Measurements from ENCODE around the gene PTPRB.

Gene PTPRB

DNA sequence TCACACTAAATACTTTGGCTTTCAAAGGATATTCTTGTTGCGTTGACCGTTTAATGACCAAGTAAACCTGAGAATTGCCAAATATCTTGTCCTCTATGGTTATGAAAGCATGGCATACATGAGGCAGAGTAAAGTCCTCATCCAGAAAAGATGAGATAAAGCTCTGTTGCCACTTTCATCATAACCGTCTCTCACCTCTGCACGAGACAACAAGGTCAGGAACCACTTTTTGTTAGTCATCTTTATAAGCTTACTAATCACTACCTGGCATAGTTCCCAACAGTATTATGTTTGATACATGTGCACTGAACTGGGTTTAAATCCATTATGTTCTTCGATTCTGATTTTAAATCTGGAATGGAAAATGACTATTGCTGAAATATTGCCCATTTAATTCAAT is 31.3 kb downstream of the PTPRB start:
- no peak overlapping the region for H3K9ac ChIP-seq
- peaks cover 9% of the 10 kb centered on the region for H3K4me1 ChIP-seq
- no peak overlapping the region for H3K4me2 ChIP-seq
- no peak overlapping the region for H3K4me3 ChIP-seq
- no peak for TF ChIP-seq Cebpa-rat (IDR thresholded peaks at IDR 0.05)
- peaks cover 23% of the 10 kb centered on the region for H3K27me3 ChIP-seq
- no peaks in the 10 kb centered on the region for H4K20me1 ChIP-seq
- no peaks in the 10 kb centered on the region for H3K36me3 ChIP-seq
- H3K27ac ChIP-seq, result no peak overlapping the region
- H3K9me3 ChIP-seq, result no peaks in the 10 kb centered on the region

DNA sequence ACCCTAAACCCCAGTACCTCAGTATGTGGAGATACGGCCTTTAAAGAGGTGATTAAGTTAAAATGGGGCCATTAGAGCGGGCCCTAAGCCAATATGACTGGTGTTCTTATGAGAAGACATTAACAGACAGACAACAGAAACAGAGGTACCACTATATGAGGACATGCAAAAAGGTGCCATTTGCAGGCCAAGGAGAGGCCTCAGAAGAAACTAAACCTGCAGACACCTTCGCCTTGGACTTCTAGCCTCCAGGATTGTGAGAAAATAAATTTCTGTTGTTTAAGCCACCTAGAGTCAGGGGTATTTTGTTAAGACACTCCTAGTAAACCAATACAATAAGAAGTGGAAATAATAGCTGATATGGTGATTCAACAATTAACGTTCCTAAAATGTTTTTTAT is 32.6 kb downstream of the PTPRB start:
- no peaks in the 10 kb centered on the region for H3K36me3 ChIP-seq
- H3K27me3 ChIP-seq, result peaks cover 10% of the 10 kb centered on the region
- H3K4me2 ChIP-seq, result no peak overlapping the region
- peaks cover 9% of the 10 kb centered on the region for H3K4me1 ChIP-seq
- no peak for TF ChIP-seq Cebpa-rat (IDR thresholded peaks at IDR 0.05)
- H4K20me1 ChIP-seq, result no peaks in the 10 kb centered on the region
- no peaks in the 10 kb centered on the region for H3K9me3 ChIP-seq
- no peak overlapping the region for H3K9ac ChIP-seq
- H3K27ac ChIP-seq, result no peak overlapping the region
- H3K4me3 ChIP-seq, result no peak overlapping the region

DNA sequence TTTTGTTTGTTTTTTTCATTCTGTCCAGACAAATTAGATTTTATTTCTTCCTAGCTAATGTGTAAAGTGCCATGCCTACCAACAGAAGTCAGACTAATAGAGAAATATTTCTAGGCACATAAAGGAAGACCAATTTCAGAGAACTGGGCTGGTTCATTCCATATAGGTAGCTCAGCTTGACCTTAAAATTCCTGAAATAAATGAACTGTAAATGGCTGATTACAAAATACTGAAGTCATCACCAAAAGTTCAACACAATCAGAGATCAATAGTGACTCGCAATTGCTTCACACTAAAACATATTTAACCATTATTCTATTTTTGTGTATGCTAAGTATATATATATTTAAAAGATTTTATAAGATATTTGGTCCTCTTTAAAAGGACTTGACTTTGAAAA is 34.2 kb downstream of the PTPRB start:
- no peak overlapping the region for H3K27ac ChIP-seq
- no peaks in the 10 kb centered on the region for H3K9me3 ChIP-seq
- H3K4me3 ChIP-seq, result no peak overlapping the region
- TF ChIP-seq Cebpa-rat (IDR thresholded peaks at IDR 0.05), result no peak
- H3K4me2 ChIP-seq, result no peak overlapping the region
- H4K20me1 ChIP-seq, result no peaks in the 10 kb centered on the region
- H3K36me3 ChIP-seq, result no peaks in the 10 kb centered on the region
- H3K27me3 ChIP-seq, result no peaks in the 10 kb centered on the region
- H3K9ac ChIP-seq, result no peak overlapping the region
- H3K4me1 ChIP-seq, result no peaks in the 10 kb centered on the region

DNA sequence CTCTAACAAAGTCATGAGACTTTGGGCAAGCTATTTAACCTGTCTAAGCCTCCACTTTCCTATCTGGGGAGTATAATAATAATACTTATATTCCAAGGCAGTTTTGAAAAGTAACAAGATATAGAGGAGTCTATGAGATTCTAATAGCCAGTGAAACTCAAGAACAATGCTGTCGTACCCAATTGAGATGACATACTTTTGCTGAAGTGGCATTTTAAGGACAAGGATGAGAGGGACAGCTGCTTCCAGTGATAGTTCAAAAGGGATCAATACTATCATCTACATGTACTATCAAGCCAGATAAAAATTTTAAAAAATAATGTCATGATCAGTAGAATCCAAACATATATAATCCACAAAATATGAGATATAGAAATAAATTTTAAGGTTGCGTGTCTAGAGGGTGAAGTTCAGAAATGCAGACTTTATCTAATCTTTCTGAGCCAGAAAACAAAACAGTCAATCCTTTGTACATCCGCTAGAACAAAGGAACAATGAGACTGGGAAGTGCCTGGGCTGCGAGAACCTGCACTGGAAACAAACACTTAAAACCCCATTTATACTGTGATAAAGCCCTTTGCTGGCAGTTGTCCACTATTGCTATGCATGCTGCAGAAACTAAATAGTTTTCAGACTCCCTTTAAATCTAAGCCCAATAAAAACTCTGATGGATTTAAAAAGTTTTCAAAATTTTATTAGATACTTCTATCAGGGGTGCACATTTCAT is 38.6 kb downstream of the PTPRB start:
- Histone ChIP-seq H3K9me3 (no peaks in the 10 kb centered on the region), H3K27me3 (no peaks in the 10 kb centered on the region), H3K4me3 (no peak overlapping the region), H3K4me1 (no peaks in the 10 kb centered on the region), H3K36me3 (no peaks in the 10 kb centered on the region), H3K9ac (no peak overlapping the region), H3K27ac (no peak overlapping the region), H3K4me2 (no peak overlapping the region), H4K20me1 (no peaks in the 10 kb centered on the region)
- no peak for TF ChIP-seq Cebpa-rat (IDR thresholded peaks at IDR 0.05)

DNA sequence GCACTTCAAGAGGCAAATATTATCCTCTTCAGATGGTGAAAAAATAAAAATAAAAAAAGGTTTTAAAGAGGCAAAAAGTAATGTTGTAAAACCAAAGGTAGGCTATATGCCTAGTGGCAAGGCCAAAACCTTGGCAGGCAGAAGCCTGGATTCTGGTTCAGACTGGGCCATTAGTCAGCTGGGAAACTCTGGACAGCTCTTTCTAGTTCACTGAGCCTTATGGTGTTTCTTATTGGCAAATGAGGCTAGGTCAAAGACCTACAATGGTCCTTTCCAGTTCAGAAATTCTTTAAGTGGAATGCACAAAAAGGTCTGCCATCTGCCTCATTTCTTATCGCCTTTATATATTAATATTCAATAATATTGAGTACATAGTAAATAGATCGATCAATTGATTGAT is 44.6 kb downstream of the PTPRB start:
- Histone ChIP-seq H3K27me3 (no peaks in the 10 kb centered on the region), H3K4me3 (no peak overlapping the region), H3K9ac (no peak overlapping the region), H3K27ac (no peak overlapping the region), H3K4me1 (no peaks in the 10 kb centered on the region), H3K9me3 (no peaks in the 10 kb centered on the region), H3K36me3 (no peaks in the 10 kb centered on the region), H3K4me2 (no peak overlapping the region), H4K20me1 (no peaks in the 10 kb centered on the region)
- no peak for TF ChIP-seq Cebpa-rat (IDR thresholded peaks at IDR 0.05)

DNA sequence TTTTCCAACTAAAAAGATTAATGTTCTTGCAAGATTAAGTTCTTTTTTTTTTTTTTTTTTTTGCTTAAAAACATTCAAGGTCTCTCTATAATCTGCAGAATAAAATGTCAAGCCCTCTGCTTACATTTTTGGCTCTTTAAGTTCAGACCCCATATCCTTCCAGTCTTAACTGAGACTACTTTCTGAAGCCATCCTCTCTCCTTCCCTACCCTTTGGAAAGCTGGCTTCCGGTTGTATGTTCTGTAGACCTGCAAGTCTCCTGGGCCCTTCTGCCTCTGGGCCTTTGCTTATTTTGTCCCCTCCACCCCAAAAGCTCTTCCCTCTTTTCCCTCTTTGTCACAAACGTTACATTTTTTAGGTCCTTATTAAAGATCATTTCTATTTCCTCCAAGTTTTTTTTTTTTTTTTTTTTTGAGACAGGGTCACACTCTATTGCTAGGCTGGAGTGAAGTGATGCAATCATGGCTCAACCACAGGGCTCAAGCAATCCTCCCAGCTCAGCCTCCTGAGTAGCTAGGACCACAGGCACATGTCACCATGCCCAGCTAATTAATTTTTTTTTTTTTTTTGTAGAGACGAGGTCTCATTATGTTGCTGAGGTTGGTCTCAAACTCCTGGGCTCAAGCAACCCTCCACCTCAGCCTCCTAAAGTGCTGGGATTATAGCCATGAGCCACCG is 46.5 kb downstream of the PTPRB start:
- H3K4me2 ChIP-seq, result no peak overlapping the region
- H3K9ac ChIP-seq, result no peak overlapping the region
- H3K27me3 ChIP-seq, result no peaks in the 10 kb centered on the region
- H3K27ac ChIP-seq, result no peak overlapping the region
- TF ChIP-seq Cebpa-rat (IDR thresholded peaks at IDR 0.05), result no peak
- no peak overlapping the region for H3K4me3 ChIP-seq
- H3K36me3 ChIP-seq, result no peaks in the 10 kb centered on the region
- no peaks in the 10 kb centered on the region for H4K20me1 ChIP-seq
- no peaks in the 10 kb centered on the region for H3K4me1 ChIP-seq
- no peaks in the 10 kb centered on the region for H3K9me3 ChIP-seq

DNA sequence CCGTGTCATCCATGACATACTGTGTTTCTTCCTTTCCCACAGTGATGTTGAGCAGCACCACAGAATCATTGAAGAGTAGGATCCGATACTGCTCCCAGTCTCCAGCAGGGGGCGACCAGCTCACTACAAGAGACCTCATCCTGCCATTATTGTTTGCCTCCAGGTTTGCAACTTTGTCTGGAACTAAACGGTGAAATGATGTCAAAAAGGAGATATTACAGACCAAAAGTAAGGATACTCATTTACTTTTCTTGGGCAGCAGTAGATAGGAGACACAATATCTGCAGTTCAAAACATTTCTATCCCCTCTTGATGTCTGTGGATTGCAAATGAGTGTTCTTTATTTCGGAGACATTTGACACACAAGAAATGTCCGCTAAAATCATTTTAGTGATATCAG is 47.2 kb downstream of the PTPRB start:
- no peak overlapping the region for H3K27ac ChIP-seq
- no peaks in the 10 kb centered on the region for H4K20me1 ChIP-seq
- H3K27me3 ChIP-seq, result no peaks in the 10 kb centered on the region
- no peak overlapping the region for H3K4me2 ChIP-seq
- H3K4me1 ChIP-seq, result no peaks in the 10 kb centered on the region
- H3K4me3 ChIP-seq, result no peak overlapping the region
- no peak overlapping the region for H3K9ac ChIP-seq
- peaks cover 1% of the 10 kb centered on the region; the same call in 1 of the 2 replicates for H3K9me3 ChIP-seq
- no peaks in the 10 kb centered on the region for H3K36me3 ChIP-seq
- no peak for TF ChIP-seq Cebpa-rat (IDR thresholded peaks at IDR 0.05)

DNA sequence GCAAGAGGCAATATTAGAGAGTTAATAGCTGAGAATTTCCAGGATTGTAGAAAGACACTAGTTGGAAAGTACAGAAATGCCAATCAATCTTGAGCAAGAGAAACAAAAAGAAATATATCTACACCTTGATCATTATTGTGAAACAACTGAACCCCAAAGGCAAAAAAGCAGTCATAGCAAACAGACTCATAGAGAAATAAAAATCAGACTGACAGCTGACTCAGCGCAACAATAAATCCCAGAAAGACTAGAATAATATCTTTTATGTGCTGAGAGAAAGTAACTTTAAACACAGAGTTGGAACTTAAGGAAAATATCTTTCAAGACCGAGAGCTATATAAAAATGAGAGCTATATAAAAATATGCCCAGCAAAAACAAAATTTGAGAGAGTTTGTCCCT is 52.9 kb downstream of the PTPRB start:
- Histone ChIP-seq H4K20me1 (no peaks in the 10 kb centered on the region), H3K27me3 (no peaks in the 10 kb centered on the region), H3K4me1 (no peaks in the 10 kb centered on the region), H3K9me3 (peaks cover 11% of the 10 kb centered on the region), H3K9ac (no peak overlapping the region), H3K27ac (no peak overlapping the region), H3K4me3 (no peak overlapping the region), H3K4me2 (no peak overlapping the region), H3K36me3 (no peaks in the 10 kb centered on the region)
- no peak for TF ChIP-seq Cebpa-rat (IDR thresholded peaks at IDR 0.05)

DNA sequence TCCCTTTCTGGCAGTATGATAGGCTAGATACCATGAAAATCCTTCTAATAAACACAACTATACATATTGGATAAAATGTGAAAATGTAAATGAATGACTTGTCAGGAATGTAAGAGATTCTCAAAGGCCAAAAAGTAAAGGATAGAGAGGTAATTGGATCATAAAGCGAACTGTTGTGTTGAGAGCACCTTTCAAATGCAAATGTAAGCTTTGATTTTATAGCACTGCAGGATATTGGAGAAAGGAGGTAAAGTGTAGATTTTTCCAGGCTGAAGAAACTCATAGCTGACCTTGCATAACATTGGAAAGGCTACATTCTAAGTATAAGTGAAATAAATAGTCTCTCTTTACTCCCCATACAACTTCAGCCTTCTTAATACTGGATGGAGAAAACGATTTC is 54.0 kb downstream of the PTPRB start:
- H3K4me1 ChIP-seq, result no peaks in the 10 kb centered on the region
- H3K4me3 ChIP-seq, result no peak overlapping the region
- no peaks in the 10 kb centered on the region for H3K27me3 ChIP-seq
- no peak overlapping the region for H3K27ac ChIP-seq
- H3K9ac ChIP-seq, result no peak overlapping the region
- H4K20me1 ChIP-seq, result no peaks in the 10 kb centered on the region
- H3K4me2 ChIP-seq, result no peak overlapping the region
- H3K36me3 ChIP-seq, result no peaks in the 10 kb centered on the region
- H3K9me3 ChIP-seq, result peaks cover 11% of the 10 kb centered on the region
- no peak for TF ChIP-seq Cebpa-rat (IDR thresholded peaks at IDR 0.05)

DNA sequence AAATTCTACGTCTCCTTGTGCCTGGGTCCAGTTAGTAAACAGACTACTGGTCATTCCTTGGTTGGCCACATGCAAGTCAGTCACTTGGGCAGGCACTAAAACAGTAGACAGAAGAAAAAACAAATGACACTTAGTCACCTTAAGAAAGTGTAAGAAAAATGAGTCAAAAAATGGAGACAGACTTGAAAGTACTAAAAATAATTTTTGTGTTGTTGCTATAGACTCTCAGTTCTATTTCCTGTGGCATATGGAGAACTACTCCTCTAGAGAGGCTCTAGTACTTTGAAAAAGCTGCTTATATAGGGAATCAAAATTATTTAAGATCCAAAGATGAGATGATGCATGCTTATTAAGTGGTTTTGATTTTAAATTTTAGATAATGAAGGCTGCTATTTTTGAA is 56.0 kb downstream of the PTPRB start:
- Histone ChIP-seq H3K27ac (no peak overlapping the region), H3K9ac (no peak overlapping the region), H3K4me2 (no peak overlapping the region), H3K36me3 (no peaks in the 10 kb centered on the region), H3K9me3 (peaks cover 11% of the 10 kb centered on the region), H3K4me1 (no peaks in the 10 kb centered on the region), H3K27me3 (no peaks in the 10 kb centered on the region), H3K4me3 (no peak overlapping the region), H4K20me1 (no peaks in the 10 kb centered on the region)
- no peak for TF ChIP-seq Cebpa-rat (IDR thresholded peaks at IDR 0.05)
